GDM1 (cell line): ENCODE measurements around the gene C2.
"Not testable (repeated sequence)": the region's sequence is repeated elsewhere in the genome, so short reads cannot be mapped to it uniquely, and the experiment has no call there.

Experiments used
- DNase-seq: peaks from one replicate; lab custom pipeline; 2025; lab: John Stamatoyannopoulos, UW

C2 gene

GRCh38 chr6:31899215-31899614 is 28.3 kb upstream of the C2 start:
- DNase-seq, result no peak

- DNase-seq, result no peak
Measured at GRCh38 chr6:31899882-31900722, 27.4 kb upstream of the C2 start.

- no peak for DNase-seq
Measured at GRCh38 chr6:31900917-31901414, 26.6 kb upstream of the C2 start.

GRCh38 chr6:31901415-31901952 is 26.0 kb upstream of the C2 start:
- DNase-seq, result peak; percentile 49

GRCh38 chr6:31901953-31902643 is 25.4 kb upstream of the C2 start, which contains the start of gene ZBTB12:
Gene ZBTB12 (minus strand): TSS chr6:31902086. CDS start chr6:31901305, 781 bp downstream.
- DNase-seq, result peak; percentile 82

- DNase-seq, result no peak
Measured at GRCh38 chr6:31903957-31904356, 23.6 kb upstream of the C2 start.

- no peak for DNase-seq
Measured at GRCh38 chr6:31905041-31905440, 22.5 kb upstream of the C2 start.

- DNase-seq, result no peak
Measured at GRCh38 chr6:31906122-31906521, 21.4 kb upstream of the C2 start.

GRCh38 chr6:31906727-31907126 is 20.8 kb upstream of the C2 start:
- not testable (repeated sequence) for DNase-seq

- DNase-seq, result peak; percentile 44
Measured at GRCh38 chr6:31907158-31907813, 20.2 kb upstream of the C2 start.

GRCh38 chr6:31908255-31908654 is 19.3 kb upstream of the C2 start:
- not testable (repeated sequence) for DNase-seq

- DNase-seq, result no peak
Measured at GRCh38 chr6:31908791-31909190, 18.7 kb upstream of the C2 start.

- DNase-seq, result not testable (repeated sequence)
Measured at GRCh38 chr6:31909298-31909697, 18.2 kb upstream of the C2 start.

- no peak for DNase-seq
Measured at GRCh38 chr6:31911826-31912585, 15.5 kb upstream of the C2 start.

GRCh38 chr6:31915351-31915750 is 12.2 kb upstream of the C2 start:
- DNase-seq, result no peak

GRCh38 chr6:31915756-31916155 is 11.8 kb upstream of the C2 start:
- no peak for DNase-seq

- DNase-seq, result no peak
Measured at GRCh38 chr6:31918069-31918720, 9.3 kb upstream of the C2 start.

GRCh38 chr6:31919624-31920303 is 7.8 kb upstream of the C2 start:
- DNase-seq, result no peak

- no peak for DNase-seq
Measured at GRCh38 chr6:31920811-31921210, 6.7 kb upstream of the C2 start.

- DNase-seq, result no peak
Measured at GRCh38 chr6:31922942-31923341, 4.6 kb upstream of the C2 start.
